ENCODE data around the gene SETD7. TPM values are rescaled to one million over a fixed set of nuclear protein-coding genes. Genes with fewer than 3 reads are reported as not detected.

SETD7 gene
- total and polyA plus RNA-seq, 12 donors = 12.0 to 79.2 (median 52.8) TPM

DNA sequence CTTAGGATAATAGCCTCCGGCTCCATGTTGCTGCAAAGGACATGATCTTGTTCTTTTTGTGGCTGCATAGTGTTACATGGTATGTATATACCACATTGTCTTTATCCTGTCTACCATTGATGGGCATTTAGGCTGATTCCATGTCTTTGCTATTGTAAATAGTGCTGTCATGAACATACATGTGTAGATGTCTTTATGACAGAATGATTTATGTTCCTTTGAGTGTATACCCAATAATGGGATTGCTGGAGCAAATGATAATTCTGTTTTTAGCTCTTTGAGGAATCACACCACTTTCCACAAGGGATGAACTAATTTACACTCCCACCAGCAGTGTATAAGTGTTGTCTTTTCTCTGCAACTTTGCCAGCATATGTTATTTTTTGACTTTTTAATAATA, 97.5 kb downstream of the SETD7 start:
- H3K27ac ChIP-seq = no peak overlapping the region
- WGBS, 2 donors = 100% methylated on average over 1 of the region's 1 CpG
- no peaks in the 10 kb centered on the region for H3K27me3 ChIP-seq
- intact Hi-C loops (cut with DNase I) = loop anchor here in 2 of 10 donors (5.0 to 10.0 kb wide), 2 partner anchors 39 to 374 kb away; no protein-coding TSS in a partner anchor
- DNase-seq (no peak), ATAC-seq (no peak)
- peaks cover 0 to 49% (median 41%) of the 10 kb centered on the region in 9 donors for H3K4me1 ChIP-seq
- H3K36me3 ChIP-seq = peaks cover 0 to 4% (median 0%) of the 10 kb centered on the region in 9 donors
- no peak for TF ChIP-seq CTCF (IDR thresholded peaks at IDR 0.05)
- H3K4me3 ChIP-seq = no peak overlapping the region
- H3K9me3 ChIP-seq = no peaks in the 10 kb centered on the region

DNA sequence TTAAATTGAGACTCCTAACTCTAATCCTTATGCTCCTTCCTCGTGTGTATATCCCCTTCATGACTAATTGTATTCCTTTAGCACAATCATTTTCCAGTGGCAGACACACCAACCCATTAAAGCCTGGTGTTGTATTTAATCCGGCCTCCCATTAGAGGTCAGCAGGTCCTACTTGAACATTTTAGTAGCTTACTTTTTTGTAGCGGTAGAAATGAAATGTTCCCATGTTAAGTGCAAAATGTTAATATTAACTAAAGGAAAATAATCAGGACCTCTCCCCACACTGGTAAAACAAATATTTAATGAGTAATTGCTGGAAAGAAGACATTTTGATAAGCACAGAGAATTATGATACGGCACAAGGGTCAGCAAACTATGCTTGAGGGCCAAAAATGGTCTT, 98.7 kb downstream of the SETD7 start:
- H3K36me3 ChIP-seq = peaks cover 0 to 4% (median 0%) of the 10 kb centered on the region in 9 donors
- H3K9me3 ChIP-seq = no peaks in the 10 kb centered on the region
- WGBS, 2 donors = 73 to 78% methylated on average over 4 of the region's 4 CpGs
- H3K27ac ChIP-seq = no peak overlapping the region
- H3K4me1 ChIP-seq = peaks cover 4 to 56% (median 46%) of the 10 kb centered on the region in 9 donors
- no peaks in the 10 kb centered on the region for H3K27me3 ChIP-seq
- no peak overlapping the region for H3K4me3 ChIP-seq
- intact Hi-C loops (cut with DNase I) = loop anchor here in 2 of 10 donors (5.0 to 10.0 kb wide), 2 partner anchors 40 to 373 kb away; no protein-coding TSS in a partner anchor
- TF ChIP-seq CTCF (IDR thresholded peaks at IDR 0.05) = no peak
- DNase-seq (no peak), ATAC-seq (no peak)

GRCh38 chr4:139455126-139455538, 100.9 kb downstream of the SETD7 start:
- Histone ChIP-seq H3K36me3 (no peaks in the 10 kb centered on the region), H3K27ac (peak overlapping the region in 6 of 10 donors; percentile 94 to 100 (median 98)), H3K9me3 (no peaks in the 10 kb centered on the region), H3K4me1 (peaks cover 4 to 59% (median 53%) of the 10 kb centered on the region in 9 donors), H3K4me3 (peak overlapping the region; percentile 66 to 95 (median 84)), H3K27me3 (no peaks in the 10 kb centered on the region)
- 44 to 46% methylated on average over 6 of the region's 6 CpGs for WGBS, 2 donors
- ATAC-seq (no peak), DNase-seq (no peak)
- TF ChIP-seq CTCF (IDR thresholded peaks at IDR 0.05) = no peak
- intact Hi-C loops (cut with DNase I) = loop anchor here in 2 of 10 donors (5.0 to 10.0 kb wide), 2 partner anchors 42 to 370 kb away; no protein-coding TSS in a partner anchor

- no peaks in the 10 kb centered on the region for H3K36me3 ChIP-seq
- 1 to 2% methylated on average over 42 to 46 of the region's 46 CpGs for WGBS, 2 donors
- H3K4me1 ChIP-seq = peaks cover 4 to 59% (median 53%) of the 10 kb centered on the region in 9 donors
- H3K9me3 ChIP-seq = no peaks in the 10 kb centered on the region
- intact Hi-C loops (cut with DNase I) = loop anchor here in 4 of 10 donors (5.0 to 10.0 kb wide), 5 partner anchors 37 to 370 kb away; partner anchors contain the start of genes SETD7 (in 2 of the 4), NAA15 (in 1 of the 4) and NDUFC1 (in 1 of the 4)
- H3K27ac ChIP-seq = peak within 1 kb of the TSS; percentile 94 to 100 (median 98)
- H3K27me3 ChIP-seq = no peaks in the 10 kb centered on the region
- H3K4me3 ChIP-seq = peak within 1 kb of the TSS; percentile 66 to 95 (median 84)
- no peak for TF ChIP-seq CTCF (IDR thresholded peaks at IDR 0.05)
- DNase-seq = no peak
- peak in 7 of 8 donors; percentile 0 to 9 (median 5) for ATAC-seq
Measured at GRCh38 chr4:139454111-139455045, 101.6 kb downstream of the SETD7 start, which contains the start of gene RAB33B. Gene RAB33B (plus strand): TSS chr4:139454121. CDS start chr4:139454196, 75 bp downstream.
